HG03575 (cell line): Measurements from ENCODE around the gene CNN2.

Source experiments
- ATAC-seq: cut with Tn5 transposase; IDR thresholded peaks from one replicate; pipeline ENCODE4 v1.9.1; 2021; ENCODE audit not compliant: unreplicated experiment, insufficient number of reproducible peaks, low FRiP score; ENCODE audit errors: extremely low read depth

CNN2 gene

GRCh38 chr19:1008268-1009040 lies 18.0 kb upstream of the CNN2 start:
- ATAC-seq, result no peak

DNA sequence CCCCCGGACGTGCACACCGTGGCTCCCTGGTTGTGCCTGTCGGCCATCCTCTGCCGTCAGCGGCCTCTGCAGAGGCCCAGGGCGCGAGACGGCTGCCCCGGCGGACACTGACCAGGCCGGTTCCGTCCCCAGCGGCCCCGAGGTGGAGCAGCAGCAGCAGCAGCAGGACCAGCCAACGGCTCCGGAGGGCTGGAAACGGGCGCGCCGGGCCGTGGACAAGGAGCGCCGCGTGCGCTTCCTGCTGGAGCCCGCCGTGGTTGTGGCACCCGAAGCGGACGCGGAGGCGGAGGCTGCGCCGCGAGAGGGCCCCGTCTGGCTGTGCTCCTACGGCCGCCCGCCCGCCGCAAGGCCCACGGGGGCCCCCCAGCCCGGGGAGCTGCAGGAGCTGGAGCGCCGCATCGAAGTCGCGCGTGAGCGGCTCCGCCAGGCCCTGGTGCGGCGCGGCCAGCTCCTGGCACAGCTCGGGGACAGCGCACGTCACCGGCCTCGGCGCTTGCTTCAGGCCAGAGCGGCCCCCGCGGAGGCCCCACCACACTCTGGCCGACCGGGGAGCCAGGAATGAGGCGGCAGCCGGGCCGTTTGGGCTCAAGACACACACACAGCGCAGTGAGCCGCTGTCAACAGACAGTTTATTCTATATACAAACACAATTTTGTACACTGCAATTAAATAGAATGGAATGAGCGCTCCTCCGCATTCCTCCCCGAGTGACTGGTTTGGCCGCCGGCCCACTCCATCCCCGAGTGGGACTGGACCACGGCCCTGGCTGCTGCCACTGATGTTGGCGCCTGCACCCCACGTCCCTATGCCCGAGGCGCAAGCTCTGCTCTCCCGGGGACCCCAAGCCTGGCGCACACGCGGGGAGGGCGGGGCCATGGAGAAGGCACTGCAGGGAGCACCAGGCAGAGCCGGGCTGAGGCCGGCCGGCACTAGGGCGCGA lies 17.1 kb upstream of the CNN2 start:
- no peak for ATAC-seq

DNA sequence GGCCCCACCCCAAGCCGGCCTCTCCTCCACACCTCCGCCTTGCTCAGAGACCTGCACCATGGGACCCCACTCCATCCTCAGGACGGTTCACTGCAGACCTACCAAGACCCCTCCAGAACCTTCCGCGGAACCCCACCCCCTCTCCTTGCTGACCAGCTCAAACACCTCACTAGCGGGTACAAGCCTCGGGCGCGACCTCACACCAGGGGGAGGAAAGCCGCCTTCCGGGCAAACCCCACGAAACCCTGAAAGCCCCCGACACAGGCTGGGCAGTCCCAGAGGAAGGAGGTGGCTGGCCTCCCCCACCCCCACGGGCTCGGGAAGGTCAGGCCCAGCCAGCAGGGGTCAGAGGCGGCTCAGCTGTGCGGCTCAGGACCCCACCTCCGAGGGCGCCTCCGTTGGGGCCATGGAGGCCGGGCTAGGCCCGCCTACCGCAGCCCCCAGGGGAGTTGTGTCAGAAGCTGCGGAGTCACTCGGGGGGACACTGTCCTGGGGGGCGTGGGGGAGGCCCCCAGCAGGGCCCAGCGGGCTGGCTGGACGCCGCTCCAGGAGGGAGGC lies 16.3 kb upstream of the CNN2 start:
- no peak for ATAC-seq

DNA sequence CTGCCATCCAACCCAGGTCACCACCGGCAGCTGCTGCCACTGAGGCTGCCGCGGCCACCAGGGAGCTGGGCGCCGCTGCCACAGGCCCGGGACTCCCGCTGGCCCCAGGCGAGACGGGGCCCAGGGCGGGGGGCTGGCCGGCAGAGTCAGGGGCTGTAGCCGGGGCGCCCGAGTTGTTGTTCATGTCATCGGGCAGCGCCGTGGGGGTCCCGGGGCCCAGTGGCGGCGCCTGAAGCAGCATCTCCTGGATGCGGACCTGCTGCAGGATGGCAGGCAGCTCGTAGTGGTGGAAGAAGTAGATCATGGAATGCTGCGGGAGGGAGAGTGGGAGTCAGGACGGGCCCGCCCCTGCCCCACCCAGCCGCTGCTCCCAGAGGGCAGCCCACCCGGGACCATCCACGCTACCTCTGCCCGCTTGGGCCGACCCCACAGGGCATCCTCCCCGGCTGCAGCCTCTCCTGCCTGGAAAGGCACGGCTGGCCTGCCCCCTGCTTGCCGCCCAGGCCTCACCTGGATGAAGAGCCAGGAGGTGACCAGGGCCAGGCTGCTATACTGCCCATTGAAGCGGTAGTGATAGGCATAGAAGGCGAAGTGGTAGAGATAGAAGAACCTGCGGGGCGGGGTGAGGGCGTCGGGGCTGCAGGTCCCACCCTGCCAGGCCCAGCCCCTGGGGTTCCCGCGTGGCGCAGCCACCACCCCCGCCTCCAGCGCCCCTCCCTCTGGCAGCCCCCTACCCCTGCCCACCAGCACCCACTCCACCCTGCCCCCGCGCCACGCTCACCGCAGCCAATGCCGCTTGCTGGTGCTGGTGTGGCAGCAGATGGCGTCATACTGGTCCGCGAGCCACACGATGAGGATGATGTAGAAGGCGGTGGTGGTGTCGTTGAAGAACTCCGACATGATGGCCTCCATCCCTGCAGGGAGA lies 15.6 kb upstream of the CNN2 start:
- no peak for ATAC-seq

- no peak for ATAC-seq
Measured at GRCh38 chr19:1011831-1012333, 14.5 kb upstream of the CNN2 start.

GRCh38 chr19:1012334-1012733 lies 14.1 kb upstream of the CNN2 start:
- ATAC-seq, result no peak

GRCh38 chr19:1013218-1013617 lies 13.2 kb upstream of the CNN2 start:
- no peak for ATAC-seq

- ATAC-seq, result no peak
Measured at GRCh38 chr19:1014161-1015060, 12.0 kb upstream of the CNN2 start.

GRCh38 chr19:1015061-1015781 lies 11.2 kb upstream of the CNN2 start:
- no peak for ATAC-seq

- no peak for ATAC-seq
Measured at GRCh38 chr19:1015782-1016646, 10.4 kb upstream of the CNN2 start.

GRCh38 chr19:1016647-1017114 lies 9.7 kb upstream of the CNN2 start:
- no peak for ATAC-seq

DNA sequence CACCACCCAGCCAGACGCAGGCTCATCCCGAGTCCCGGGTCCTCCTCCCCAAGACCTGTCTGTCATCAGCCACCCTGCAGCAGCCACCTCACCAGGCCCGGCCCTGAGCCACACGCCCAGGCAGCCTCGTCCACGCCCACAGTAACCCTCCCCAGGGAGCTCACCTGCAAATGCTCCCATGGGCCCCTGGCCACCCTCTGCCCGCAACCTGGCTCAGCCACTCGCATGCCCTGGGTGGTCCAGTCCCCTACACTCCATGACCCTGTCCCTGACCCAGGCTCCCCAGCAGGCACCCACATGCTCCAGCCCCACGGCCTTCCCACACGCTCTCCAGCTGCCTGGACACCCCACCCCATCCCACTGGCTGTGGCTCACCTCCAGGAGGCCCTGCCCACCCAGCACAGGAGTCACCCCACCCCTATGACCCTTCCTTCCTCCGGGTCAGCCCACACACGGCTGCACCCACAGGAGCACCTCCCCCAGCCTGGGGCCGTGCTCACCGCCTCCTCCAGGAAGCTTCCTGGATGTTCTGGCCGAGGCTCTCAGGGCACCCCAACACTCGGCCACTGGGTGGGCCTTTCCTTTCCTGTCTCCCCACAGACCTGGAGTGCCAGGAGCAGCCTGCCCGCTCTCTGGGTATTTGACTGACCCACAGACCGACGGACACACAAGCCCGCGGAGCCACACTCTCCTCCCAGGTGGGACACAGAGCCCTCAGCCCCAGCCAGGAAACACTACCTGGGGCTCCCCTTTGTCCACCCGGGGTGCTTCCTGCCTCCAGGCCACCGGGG lies 9.1 kb upstream of the CNN2 start:
- ATAC-seq, result no peak

- no peak for ATAC-seq
Measured at GRCh38 chr19:1017906-1018305, 8.5 kb upstream of the CNN2 start.

GRCh38 chr19:1018393-1018792 lies 8.0 kb upstream of the CNN2 start:
- no peak for ATAC-seq

GRCh38 chr19:1018932-1019615 lies 7.3 kb upstream of the CNN2 start:
- ATAC-seq, result no peak
